Breast epithelium (tissue), 4 donors: ENCODE measurements around the gene KIAA2012. TPM values are rescaled to one million over a fixed set of nuclear protein-coding genes. Genes with fewer than 3 reads are reported as not detected.
"Not testable (repeated sequence)": the region's sequence is repeated elsewhere in the genome, so short reads cannot be mapped to it uniquely, and the experiment has no call there.

Source experiments
- DNase-seq, 2 donors: peaks; one replicate each; pipeline ENCODE4 v3.0.0-alpha.2; 2019; ENCODE audit warnings: low spot score in 2 of 2
- H3K27ac ChIP-seq, 2 donors: fragments of 200-600 bp; sonication (generic) in 1 of 2; one replicate each; pipeline ENCODE4 v1.5.1; 2016 to 2019; ENCODE audit warnings: mild to moderate bottlenecking in 1 of 2
- H3K27me3 ChIP-seq, 2 donors: fragments of 200-600 bp; sonication (generic) in 1 of 2; one replicate each; pipeline versions ENCODE4 v1.5.1 to v1.6.0; 2017 to 2019; ENCODE audit warnings: control low read depth in 1 of 2, mild to moderate bottlenecking in 1 of 2
- H3K36me3 ChIP-seq: fragments of 200-600 bp; one replicate; pipeline ENCODE4 v1.5.1; 2019
- H3K4me1 ChIP-seq, 2 donors: fragments of 200-600 bp; sonication (generic); one replicate each; pipeline ENCODE4 v1.5.1; 2016 to 2019; ENCODE audit warnings: control low read depth in 1 of 2
- H3K4me3 ChIP-seq, 3 donors: fragments of 200-600 bp; sonication (generic); 1 replicate in 2 of 3; 2 replicates in 1 of 3; pipeline ENCODE4 v1.5.1; 2016 to 2019; ENCODE audit warnings: mild to moderate bottlenecking in 3 of 3, moderate library complexity in 2 of 3
- H3K9me3 ChIP-seq, 2 donors: fragments of 200-600 bp; sonication (generic) in 1 of 2; one replicate each; pipeline ENCODE4 v1.5.1; 2016 to 2019; ENCODE audit warnings: control low read depth in 1 of 2
- POLR2A ChIP-seq: fragments of 450-650 bp; IDR thresholded peaks from one replicate; pipeline ENCODE4 v1.6.1; 2016; ENCODE audit warnings: antibody characterized with exemption, mild to moderate bottlenecking, moderate library complexity
- POLR2AphosphoS5 ChIP-seq, 3 donors: sonication (generic); formaldehyde crosslinking; IDR thresholded peaks; one replicate each; pipeline ENCODE4 v1.6.1; 2017; ENCODE audit warnings: antibody characterized with exemption in 3 of 3
- intact Hi-C: fragments of 100-400 bp; cut with DNase I; formaldehyde crosslinking; loops from one replicate; pipeline ENCODE4 v1.15.1; 2023; ENCODE audit warnings: low total_unique reads
- total RNA-seq, 3 donors: library from RNA; depleted of rRNA; stranded (reverse); fragments of >200 nt; gene quantifications; one replicate each; pipeline ENCODE4 v1.1.0, GENCODE V29; 2016
- TF ChIP-seq, protein P1 (sequence below), 3 donors: fragments of 450-650 bp; IDR thresholded peaks; one replicate each; pipeline ENCODE4 v1.5.1; 2016 to 2017; ENCODE audit warnings: antibody characterized with exemption in 3 of 3, mild to moderate bottlenecking in 3 of 3, moderate library complexity in 3 of 3

KIAA2012 gene
- total RNA-seq, 3 donors from 2014 or later, result not detected

DNA sequence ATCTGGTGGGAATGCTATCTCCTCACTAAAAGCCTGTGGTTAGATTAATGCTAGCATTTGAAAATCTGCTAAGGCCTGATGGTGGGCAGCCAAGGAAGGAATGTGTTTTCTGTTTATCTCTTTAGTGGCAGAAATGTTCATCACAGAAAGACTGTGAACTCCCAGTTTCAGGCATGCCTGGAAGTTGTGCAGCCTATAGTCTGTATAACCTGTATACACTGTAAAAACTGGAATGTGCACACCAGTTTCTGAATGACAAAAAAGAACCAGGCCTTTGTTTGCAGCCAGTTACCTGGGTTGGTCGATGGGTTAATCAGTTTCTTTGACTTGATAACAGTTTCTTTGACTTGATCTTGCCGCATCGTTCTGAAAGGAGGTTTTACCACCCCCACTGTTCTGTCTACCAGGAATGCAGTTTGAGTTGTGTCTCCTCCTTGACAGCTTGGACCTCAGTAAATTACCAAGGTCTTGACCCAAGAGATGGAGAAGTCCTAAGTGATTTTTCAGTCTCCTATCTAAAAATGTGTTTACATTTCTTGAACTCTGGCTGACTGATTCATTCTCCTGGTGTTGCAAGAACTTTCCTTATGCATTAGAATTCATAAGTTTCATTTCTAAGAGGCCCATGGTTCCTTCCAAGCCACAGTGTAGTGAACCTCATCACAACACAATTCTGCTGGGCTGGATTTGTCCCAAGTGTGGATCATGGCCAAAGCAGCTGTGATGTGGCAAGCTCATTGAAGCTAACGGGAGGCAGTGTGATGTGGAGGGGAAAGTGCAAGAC, 62.2 kb downstream of the KIAA2012 start:
- peak overlapping the region in 1 of 2 donors; percentile 61 for H3K27ac ChIP-seq
- intact Hi-C loops, result no loop called here
- no peaks in the 10 kb centered on the region for H3K27me3 ChIP-seq
- H3K36me3 ChIP-seq, result no peaks in the 10 kb centered on the region
- DNase-seq, result peak in 1 of 2 donors; percentile 78
- no peaks in the 10 kb centered on the region for H3K9me3 ChIP-seq
- no peak overlapping the region for H3K4me3 ChIP-seq
- TF ChIP-seq POLR2AphosphoS5 (IDR thresholded peaks at IDR 0.05) (peak; percentile 36 to 44 (median 36)), POLR2A (no peak)
- TF ChIP-seq, protein P1, sequence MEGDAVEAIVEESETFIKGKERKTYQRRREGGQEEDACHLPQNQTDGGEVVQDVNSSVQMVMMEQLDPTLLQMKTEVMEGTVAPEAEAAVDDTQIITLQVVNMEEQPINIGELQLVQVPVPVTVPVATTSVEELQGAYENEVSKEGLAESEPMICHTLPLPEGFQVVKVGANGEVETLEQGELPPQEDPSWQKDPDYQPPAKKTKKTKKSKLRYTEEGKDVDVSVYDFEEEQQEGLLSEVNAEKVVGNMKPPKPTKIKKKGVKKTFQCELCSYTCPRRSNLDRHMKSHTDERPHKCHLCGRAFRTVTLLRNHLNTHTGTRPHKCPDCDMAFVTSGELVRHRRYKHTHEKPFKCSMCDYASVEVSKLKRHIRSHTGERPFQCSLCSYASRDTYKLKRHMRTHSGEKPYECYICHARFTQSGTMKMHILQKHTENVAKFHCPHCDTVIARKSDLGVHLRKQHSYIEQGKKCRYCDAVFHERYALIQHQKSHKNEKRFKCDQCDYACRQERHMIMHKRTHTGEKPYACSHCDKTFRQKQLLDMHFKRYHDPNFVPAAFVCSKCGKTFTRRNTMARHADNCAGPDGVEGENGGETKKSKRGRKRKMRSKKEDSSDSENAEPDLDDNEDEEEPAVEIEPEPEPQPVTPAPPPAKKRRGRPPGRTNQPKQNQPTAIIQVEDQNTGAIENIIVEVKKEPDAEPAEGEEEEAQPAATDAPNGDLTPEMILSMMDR (IDR thresholded peaks at IDR 0.05), result no peak
- no peaks in the 10 kb centered on the region for H3K4me1 ChIP-seq

DNA sequence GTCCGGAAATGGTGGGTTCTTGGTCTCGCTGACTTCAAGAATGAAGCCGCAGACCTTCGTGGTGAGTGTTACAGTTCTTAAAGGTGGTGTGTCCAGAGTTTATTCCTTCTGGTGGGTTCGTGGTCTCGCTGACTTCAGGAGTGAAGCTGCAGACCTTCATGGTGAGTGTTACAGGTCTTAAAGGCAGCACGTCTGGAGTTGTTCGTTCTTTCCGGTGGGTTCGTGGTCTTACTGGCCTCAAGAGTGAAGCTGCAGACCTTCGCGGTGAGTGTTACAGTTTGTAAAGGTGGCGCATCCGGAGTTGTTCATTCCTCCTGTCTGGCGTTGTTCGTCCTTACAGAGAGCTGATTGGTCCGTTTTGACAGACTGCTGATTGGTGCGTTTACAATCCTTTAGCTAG, 63.0 kb downstream of the KIAA2012 start:
- H3K27me3 ChIP-seq, H3K9me3 ChIP-seq, H3K4me1 ChIP-seq, H3K36me3 ChIP-seq, intact Hi-C loops, H3K4me3 ChIP-seq, DNase-seq: not testable (repeated sequence)
- peak overlapping the region in 1 of 2 donors; percentile 55 for H3K27ac ChIP-seq

DNA sequence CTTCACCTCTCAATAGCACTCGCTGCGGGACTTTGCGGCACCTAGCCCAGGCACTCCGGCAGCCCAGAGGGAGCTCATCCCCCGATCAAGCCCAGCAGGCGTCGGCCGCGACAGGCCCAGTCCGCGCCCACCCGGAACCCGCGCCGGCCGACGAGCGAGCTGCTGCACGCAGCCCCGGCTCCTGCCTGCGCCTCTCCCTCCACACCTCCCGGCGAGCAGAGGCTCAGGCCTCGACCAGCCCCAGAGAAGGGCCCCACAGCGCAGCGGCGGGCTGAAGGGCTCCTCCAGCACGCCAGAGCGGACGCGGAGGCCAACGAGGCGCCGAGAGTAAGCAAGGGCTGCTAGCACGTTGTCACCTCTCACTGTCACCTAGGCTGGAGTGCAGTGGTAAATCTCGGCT, 63.5 kb downstream of the KIAA2012 start:
- DNase-seq, result no peak

DNA sequence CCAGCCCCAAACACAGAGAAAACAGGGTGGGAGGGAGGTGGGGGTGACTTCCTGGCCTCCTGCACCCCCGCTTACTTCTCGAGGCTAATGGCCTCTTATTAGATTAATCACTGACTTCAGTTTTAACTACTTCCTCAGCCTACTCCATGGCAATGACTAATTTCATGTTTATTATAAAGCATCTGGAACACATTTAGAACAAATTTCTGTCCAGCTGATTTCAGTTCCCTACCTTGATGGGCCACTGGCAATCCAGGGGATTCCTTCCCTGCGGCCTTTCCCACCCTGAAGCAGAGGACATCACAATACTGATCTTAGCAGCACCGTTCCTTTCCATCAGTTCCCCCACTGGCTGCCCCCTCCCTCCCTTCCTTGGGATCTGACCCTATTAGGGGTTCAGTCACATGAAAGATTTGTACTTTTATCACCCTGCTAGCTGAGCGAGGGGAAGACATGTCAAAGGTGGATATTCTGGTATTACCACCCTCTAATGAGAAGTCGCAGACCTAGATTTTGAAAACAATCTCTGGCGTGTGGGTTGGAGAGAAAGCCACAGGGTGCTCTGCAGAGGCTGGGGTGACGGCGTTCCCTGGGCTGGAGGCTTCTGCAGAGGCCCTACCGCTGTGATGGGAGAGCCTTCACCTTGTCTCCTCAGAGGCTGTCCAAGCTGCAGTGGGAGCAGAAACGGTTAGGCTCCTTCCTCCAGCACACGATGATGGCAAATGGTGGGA, 67.6 kb downstream of the KIAA2012 start:
- no peak for DNase-seq
- no peaks in the 10 kb centered on the region for H3K27me3 ChIP-seq
- intact Hi-C loops, result no loop called here
- no peaks in the 10 kb centered on the region for H3K4me1 ChIP-seq
- TF ChIP-seq, protein P1 (IDR thresholded peaks at IDR 0.05), result no peak
- no peak for TF ChIP-seq POLR2A
- H3K9me3 ChIP-seq, result no peaks in the 10 kb centered on the region
- no peaks in the 10 kb centered on the region for H3K36me3 ChIP-seq
- H3K4me3 ChIP-seq, result no peak overlapping the region
- peak overlapping the region in 1 of 2 donors; percentile 34 for H3K27ac ChIP-seq

More for the DNA sequence above, 63.5 kb downstream of the KIAA2012 start:
- no peak for TF ChIP-seq POLR2A
- H3K36me3 ChIP-seq, result no peaks in the 10 kb centered on the region
- no peaks in the 10 kb centered on the region for H3K4me1 ChIP-seq
- no peaks in the 10 kb centered on the region for H3K9me3 ChIP-seq
- intact Hi-C loops, result no loop called here
- no peak overlapping the region for H3K4me3 ChIP-seq
- H3K27ac ChIP-seq, result no peak overlapping the region
- no peaks in the 10 kb centered on the region for H3K27me3 ChIP-seq

DNA sequence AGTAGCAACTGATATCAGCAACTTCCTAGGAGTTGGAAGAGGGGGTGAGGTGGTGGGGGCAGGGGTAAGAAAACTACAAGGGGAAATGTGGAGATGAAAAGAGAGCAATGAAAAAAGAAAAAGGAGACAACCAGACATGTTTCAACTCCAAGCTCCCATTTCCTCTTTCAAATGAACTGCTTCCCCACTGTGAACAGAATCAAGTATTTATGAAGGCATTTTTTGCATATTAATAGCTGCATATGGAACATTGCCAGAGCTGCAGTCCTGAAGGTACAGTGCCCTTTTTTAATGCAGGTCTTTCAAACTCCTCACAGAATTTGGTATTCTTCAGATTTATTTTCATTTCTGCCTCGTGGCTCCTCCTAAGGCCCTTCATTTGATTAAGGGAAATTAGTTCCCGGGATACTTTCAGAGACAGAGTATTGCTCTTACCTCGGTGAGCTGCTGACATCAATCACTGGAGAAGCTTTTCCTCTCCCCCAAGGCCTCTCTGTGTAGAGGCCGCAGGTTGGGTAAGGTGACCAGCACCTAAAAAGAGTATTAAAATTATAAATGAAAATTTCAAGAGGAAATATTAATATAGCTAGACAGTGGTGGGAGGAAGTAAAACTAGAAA, 68.4 kb downstream of the KIAA2012 start:
- Histone ChIP-seq H3K27me3 (no peaks in the 10 kb centered on the region), H3K36me3 (no peaks in the 10 kb centered on the region), H3K27ac (no peak overlapping the region), H3K4me1 (no peaks in the 10 kb centered on the region), H3K9me3 (no peaks in the 10 kb centered on the region), H3K4me3 (no peak overlapping the region)
- intact Hi-C loops, result no loop called here
- TF ChIP-seq POLR2A (no peak), POLR2AphosphoS5 (IDR thresholded peaks at IDR 0.05) (no peak)
- TF ChIP-seq, protein P1 (IDR thresholded peaks at IDR 0.05), result no peak
- no peak for DNase-seq

DNA sequence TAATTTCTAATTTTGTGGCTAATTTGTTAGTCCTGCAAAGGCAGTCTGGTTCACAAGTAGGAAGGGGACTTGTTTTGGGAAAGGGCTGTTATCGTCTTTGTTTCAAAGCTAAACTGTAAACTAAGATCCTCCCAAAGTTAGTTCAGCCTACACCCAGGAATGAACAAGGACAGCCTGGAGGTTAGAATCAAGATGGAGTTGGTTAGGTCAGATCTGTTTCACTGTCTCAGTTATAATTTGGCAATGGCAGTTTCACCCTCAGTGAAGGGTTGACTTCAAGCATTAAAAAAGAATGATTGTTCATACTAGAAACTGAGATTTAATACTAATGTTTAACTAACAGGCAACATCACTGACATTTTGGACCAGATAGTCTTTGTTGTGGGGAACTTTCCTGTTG, 69.5 kb downstream of the KIAA2012 start:
- no peaks in the 10 kb centered on the region for H3K9me3 ChIP-seq
- no peak for DNase-seq
- TF ChIP-seq, protein P1 (IDR thresholded peaks at IDR 0.05), result no peak
- no peak for TF ChIP-seq POLR2AphosphoS5 (IDR thresholded peaks at IDR 0.05)
- no peaks in the 10 kb centered on the region for H3K4me1 ChIP-seq
- H3K4me3 ChIP-seq, result no peak overlapping the region
- H3K36me3 ChIP-seq, result no peaks in the 10 kb centered on the region
- no peaks in the 10 kb centered on the region for H3K27me3 ChIP-seq
- intact Hi-C loops, result no loop called here
- no peak overlapping the region for H3K27ac ChIP-seq
